ENCODE data around the gene TNIK. TPM values are rescaled to one million over a fixed set of nuclear protein-coding genes. Genes with fewer than 3 reads are reported as not detected.
A peak's percentile ranks its signal among the peaks of the same experiment; 100 is the strongest.

The TNIK gene
- total RNA-seq, 2 donors from 2014 or later: 28.6 to 43.8 TPM

DNA sequence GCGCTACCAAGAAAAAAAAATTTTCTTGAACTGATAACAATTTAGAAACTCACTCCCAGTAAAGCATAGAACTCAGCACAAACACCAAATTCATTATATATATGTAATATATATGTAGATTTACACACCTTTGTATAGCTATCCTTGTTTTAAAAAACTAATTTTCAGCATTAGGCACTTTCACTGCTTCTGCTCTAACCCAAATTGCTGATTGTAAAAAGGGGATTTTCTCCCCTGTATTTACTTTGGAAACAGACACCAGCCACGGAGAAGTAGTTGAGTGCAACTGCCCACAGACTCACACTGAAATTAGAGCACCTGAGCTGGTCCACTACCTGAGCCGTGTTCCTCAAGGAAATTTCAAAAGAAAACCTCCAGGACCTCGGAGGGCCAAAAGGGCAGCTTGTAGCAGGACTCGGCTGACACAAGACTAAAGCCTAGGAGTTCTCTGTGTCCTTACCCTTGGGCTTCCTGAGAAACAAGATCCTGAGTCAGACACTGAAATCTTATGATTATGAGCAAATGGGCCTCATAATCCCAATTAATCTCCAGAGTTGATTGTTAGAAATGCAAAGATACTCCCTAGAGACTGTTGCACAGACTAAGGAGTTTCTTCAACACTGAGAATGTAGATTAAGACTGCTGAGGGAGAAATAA is 106.0 kb downstream of the TNIK start:
- Mint-ChIP-seq H3K4me3 (peak overlapping the region; percentile 36), H3K9me3 (no peaks in the 10 kb centered on the region), H3K36me3 (ENCODE audit: low read depth) (no peaks in the 10 kb centered on the region), H3K27me3 (no peaks in the 10 kb centered on the region), H3K27ac (no peak overlapping the region), H3K4me1 (peaks cover 47% of the 10 kb centered on the region)
- no peak for ATAC-seq (replicated peaks)

DNA sequence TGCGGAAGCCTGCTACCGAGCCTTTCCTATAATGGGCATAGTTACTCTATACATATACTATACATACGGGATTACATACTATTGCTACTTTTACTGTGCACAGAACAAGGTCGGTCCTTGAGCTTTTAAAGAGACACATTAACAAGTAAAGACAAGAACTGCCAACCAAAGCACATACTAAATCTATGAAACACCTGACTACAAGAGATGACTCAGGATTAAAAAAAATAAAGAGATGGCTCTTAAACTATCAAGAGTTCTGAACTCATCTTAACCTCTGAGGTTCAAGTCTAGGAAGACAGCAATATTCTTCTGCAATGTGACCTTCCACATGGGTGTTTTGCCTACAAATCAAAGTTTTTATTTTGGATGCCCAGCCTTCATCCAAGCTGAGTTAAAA is 106.8 kb downstream of the TNIK start:
- Mint-ChIP-seq H3K9me3 (no peaks in the 10 kb centered on the region), H3K27ac (no peak overlapping the region), H3K36me3 (ENCODE audit: low read depth) (no peaks in the 10 kb centered on the region), H3K4me1 (peaks cover 42% of the 10 kb centered on the region), H3K4me3 (no peak overlapping the region), H3K27me3 (no peaks in the 10 kb centered on the region)
- no peak for ATAC-seq (replicated peaks)

DNA sequence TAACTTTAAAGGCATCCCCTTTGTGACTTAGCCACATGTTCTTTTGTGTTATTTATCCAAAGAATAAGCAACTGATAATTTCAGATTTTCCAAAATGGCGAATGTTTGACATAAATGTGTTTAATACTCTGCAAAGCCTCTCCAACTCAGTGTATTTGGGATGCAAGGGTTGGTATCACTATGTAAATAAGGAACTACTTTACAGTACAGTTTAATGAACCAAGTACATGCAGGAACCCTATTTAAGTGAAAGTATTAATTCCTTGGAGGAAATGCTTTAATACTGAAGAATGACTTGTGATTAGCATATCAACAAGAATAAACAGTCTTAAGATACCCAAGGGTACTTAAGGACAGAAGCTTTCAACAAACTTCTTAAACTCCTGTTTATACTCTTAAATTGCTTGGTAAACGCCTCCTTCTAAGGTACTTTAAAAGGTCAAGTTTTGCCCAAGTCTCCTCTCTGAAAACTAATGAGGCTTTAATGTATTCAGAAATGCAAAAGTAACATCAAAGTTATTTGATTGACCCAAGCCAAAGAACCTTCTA is 107.7 kb downstream of the TNIK start:
- H3K36me3 Mint-ChIP-seq (ENCODE audit: low read depth): no peaks in the 10 kb centered on the region
- no peaks in the 10 kb centered on the region for H3K27me3 Mint-ChIP-seq
- no peak for ATAC-seq (replicated peaks)

DNA sequence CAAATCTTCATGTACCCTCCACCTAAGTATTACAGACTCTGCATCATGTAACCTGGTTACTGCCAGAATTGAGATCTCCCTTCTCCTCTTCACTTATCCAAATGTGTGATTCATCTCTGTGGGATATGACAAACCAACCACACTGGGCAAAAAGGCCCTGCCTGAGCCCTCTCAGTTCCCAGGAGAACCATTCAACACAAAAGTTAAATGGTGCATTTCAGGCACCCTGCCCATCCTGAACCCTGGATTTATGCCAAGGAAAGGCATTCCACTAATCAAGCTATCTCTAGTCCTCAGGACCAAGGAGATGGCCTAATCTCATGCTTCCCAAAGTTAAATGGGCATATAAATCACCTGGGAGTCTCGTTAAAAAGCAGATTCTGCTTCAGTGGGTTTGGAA is 108.5 kb downstream of the TNIK start:
- peaks cover 44% of the 10 kb centered on the region for H3K4me1 Mint-ChIP-seq
- peak; percentile 82 for ATAC-seq (replicated peaks)
- H3K36me3 Mint-ChIP-seq (ENCODE audit: low read depth): peaks cover 4% of the 10 kb centered on the region
- no peaks in the 10 kb centered on the region for H3K27me3 Mint-ChIP-seq
- no peaks in the 10 kb centered on the region for H3K9me3 Mint-ChIP-seq
- H3K27ac Mint-ChIP-seq: peak overlapping the region; percentile 78
- H3K4me3 Mint-ChIP-seq: no peak overlapping the region

More for the DNA sequence above, 107.7 kb downstream of the TNIK start:
- Mint-ChIP-seq H3K9me3 (no peaks in the 10 kb centered on the region), H3K4me1 (peaks cover 39% of the 10 kb centered on the region), H3K27ac (no peak overlapping the region), H3K4me3 (no peak overlapping the region)

DNA sequence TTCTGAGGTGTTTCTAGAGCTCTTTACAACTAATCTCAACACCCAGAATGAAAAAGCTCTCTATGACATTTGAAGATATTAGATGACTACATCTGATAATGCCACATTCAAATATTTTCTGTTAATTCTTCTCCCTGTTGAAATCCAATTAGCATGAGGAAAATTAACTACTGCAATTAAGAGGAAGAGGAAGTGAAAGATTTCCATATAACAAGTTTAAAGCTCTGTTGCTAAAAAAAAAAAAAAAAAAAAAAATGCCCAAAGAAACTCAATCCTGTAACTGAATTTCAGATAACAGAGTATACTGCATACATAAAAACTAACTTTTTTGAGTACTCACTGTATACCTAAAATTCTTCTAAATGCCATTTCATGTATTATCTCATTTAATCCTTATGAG is 109.8 kb downstream of the TNIK start:
- Mint-ChIP-seq H3K9me3 (no peaks in the 10 kb centered on the region), H3K36me3 (ENCODE audit: low read depth) (peaks cover 14% of the 10 kb centered on the region), H3K27me3 (no peaks in the 10 kb centered on the region), H3K4me1 (peaks cover 43% of the 10 kb centered on the region), H3K4me3 (no peak overlapping the region), H3K27ac (no peak overlapping the region)
- ATAC-seq (replicated peaks): no peak

DNA sequence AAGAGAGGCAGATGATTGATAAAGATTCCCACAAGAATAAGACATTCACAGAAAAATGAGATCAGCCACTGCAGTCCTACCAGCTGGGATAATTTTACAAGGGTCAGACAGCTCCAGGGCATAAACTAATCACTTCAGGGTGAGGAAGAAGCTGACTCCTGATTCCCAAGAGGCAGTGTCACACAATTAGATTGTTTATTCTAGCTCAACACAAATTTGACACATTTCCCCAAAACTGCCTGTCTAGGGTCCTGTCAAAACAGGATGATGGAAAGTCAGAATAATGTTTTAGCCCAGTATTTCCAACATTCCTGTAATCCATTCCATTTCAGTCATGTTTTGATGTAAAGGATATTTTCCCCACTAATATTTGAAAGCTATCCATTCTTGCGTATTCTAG is 110.8 kb downstream of the TNIK start:
- peaks cover 38% of the 10 kb centered on the region for H3K4me1 Mint-ChIP-seq
- ATAC-seq (replicated peaks): no peak

DNA sequence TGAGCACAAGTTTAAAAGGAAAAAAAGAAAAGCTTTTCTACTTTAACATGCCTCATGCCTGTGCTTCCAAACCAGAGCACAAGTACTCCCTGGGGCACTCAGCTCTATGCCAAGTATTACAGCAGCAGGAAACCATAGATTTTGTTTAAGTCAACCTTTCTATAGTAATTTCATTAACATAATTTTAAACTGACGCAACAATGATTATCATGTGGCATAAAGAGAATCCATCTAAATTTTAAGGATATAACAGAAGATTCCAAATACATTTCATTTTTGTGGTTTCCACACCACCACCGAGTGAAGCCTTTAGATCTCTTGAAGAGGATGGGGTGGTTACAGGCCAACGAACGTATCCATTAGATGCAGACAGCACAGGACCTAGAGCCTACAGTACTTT is 112.1 kb downstream of the TNIK start:
- H3K27ac Mint-ChIP-seq: peak overlapping the region; percentile 36
- H3K36me3 Mint-ChIP-seq (ENCODE audit: low read depth): peaks cover 14% of the 10 kb centered on the region
- ATAC-seq (replicated peaks): no peak
- H3K4me3 Mint-ChIP-seq: peak overlapping the region; percentile 29
- H3K27me3 Mint-ChIP-seq: no peaks in the 10 kb centered on the region
- H3K9me3 Mint-ChIP-seq: peaks cover 3% of the 10 kb centered on the region
- peaks cover 46% of the 10 kb centered on the region for H3K4me1 Mint-ChIP-seq

More for the DNA sequence above, 110.8 kb downstream of the TNIK start:
- Mint-ChIP-seq H3K9me3 (peaks cover 3% of the 10 kb centered on the region), H3K27ac (no peak overlapping the region), H3K27me3 (no peaks in the 10 kb centered on the region), H3K4me3 (no peak overlapping the region), H3K36me3 (ENCODE audit: low read depth) (peaks cover 14% of the 10 kb centered on the region)

DNA sequence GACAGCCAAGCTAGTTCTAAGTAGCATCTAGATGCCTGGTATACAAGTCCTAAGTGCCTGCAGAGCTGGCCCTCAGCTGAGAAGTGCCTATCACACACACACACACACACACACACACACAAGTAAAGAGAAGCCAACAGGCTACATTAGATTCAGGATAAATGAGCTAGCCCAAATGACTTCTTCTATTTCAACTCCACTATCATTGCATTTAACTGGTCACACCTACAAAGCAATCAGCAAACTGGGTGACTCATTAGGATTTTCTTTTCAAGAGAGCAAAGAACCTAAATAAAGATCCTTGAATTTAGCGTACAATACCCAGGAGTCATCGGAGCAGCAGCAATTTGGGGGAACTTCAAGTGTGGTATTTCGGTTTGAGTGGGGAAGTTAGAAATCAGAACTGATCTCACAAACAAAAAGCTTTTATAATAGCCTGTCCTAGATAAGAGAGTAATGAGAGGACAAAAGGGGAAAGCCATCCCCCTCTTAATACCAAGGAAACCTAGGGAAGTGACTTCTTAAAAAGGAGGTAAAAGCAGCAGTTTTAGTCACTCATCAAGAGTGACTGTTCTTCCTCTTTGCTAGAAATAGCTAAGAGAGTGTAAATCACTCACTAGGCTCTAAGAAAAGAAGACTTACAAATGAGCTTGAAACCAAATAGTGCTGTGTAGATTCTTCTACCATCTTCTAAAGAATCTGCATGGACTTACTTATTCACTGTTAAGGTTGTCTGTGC is 112.7 kb downstream of the TNIK start:
- H3K27ac Mint-ChIP-seq: peak overlapping the region; percentile 36
- peaks cover 6% of the 10 kb centered on the region for H3K9me3 Mint-ChIP-seq
- peaks cover 14% of the 10 kb centered on the region for H3K36me3 Mint-ChIP-seq (ENCODE audit: low read depth)
- H3K27me3 Mint-ChIP-seq: no peaks in the 10 kb centered on the region
- H3K4me1 Mint-ChIP-seq: peaks cover 51% of the 10 kb centered on the region
- ATAC-seq (replicated peaks): peak; percentile 60
- H3K4me3 Mint-ChIP-seq: peak overlapping the region; percentile 29

DNA sequence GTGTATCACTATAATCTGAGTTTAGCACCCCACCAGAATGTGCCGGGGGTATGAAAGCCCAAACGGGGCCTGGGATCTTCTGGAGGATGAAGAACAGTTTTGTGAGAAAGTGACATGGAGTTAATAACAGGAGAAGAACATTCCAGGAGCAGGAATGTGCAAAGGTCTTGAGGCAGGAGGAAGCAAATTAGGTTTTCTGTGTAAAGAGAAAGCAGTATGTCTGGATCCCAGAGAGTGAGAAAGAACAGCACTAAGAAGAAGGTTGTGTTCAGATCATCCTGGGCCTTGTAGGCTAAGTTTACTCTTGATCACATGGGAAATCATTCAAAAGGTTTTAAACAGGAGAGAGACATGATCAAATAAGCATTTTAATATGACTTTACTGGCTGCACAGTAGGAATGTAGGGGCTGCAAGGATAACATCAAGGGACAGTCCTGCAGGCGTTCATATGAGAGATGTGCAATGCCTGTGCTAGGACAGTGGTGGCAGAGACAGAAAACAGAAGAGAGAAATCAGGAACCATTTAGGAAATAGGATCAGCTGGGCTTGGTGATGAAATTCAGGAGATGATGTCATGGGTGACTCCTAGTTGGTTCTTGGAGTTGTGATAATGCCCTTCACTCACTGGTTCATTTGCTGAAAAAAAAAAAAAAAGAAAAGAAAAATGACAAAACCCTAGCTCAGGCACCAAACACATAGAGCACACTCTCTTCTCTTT is 113.5 kb downstream of the TNIK start:
- Mint-ChIP-seq H3K27ac (no peak overlapping the region), H3K27me3 (no peaks in the 10 kb centered on the region), H3K4me3 (peak overlapping the region; percentile 29), H3K36me3 (ENCODE audit: low read depth) (peaks cover 14% of the 10 kb centered on the region), H3K9me3 (peaks cover 6% of the 10 kb centered on the region), H3K4me1 (peaks cover 49% of the 10 kb centered on the region)
- peak; percentile 0 for ATAC-seq (replicated peaks)

DNA sequence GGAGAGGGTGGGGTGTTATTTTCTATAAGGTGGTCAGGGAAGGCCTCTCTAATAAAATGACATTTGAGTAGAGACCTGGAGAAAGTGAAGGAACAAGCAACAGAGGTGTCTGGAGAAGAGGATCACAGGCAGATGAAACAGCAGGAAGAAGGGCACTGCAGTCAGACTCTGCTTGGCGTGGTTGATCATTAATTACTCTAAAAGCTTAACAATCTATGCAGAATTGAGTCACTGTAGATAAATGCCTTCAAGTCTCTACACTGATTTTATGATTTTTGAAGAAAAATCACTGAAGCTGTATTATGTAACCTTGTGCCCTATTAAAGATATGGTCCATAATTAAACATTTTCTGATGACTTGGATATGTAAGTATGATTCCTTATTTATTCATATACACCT is 114.2 kb downstream of the TNIK start:
- H3K27ac Mint-ChIP-seq: no peak overlapping the region
- H3K4me1 Mint-ChIP-seq: peaks cover 43% of the 10 kb centered on the region
- H3K9me3 Mint-ChIP-seq: peaks cover 6% of the 10 kb centered on the region
- no peaks in the 10 kb centered on the region for H3K27me3 Mint-ChIP-seq
- peaks cover 14% of the 10 kb centered on the region for H3K36me3 Mint-ChIP-seq (ENCODE audit: low read depth)
- H3K4me3 Mint-ChIP-seq: no peak overlapping the region
- ATAC-seq (replicated peaks): no peak

DNA sequence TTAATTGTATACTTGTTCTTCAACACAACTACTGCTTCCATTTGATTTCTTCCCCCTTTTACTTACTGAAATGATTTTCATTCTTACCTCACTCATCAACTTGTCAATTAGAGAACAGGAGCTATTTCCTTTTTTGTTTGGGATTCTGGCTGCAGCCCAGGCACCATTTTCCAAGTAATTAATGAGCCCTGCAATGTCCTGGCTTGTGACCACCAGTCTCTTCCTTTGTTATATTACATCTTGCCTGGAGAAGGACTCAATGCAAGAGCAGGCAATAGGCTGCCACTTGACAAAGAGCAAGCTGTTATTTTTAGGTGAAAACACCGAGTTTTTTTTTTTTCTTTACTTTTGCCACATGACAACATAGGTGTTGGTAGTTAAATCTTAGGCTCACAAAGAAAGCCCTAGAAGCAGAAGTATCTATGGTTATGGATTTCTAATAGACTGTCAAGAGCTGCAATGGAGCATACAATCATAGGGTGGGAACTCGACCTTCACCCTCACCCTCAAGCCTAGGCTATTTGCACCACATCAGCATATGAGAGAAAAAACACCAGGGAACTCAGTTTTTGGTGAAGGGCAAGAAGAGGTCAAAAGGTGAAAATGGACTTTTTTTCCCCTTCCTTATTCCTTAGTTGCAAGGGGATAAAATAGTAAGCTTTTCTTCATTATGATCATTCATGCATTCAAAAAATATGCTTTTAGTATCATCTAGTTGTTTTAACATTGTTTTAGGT is 114.9 kb downstream of the TNIK start:
- no peak for ATAC-seq (replicated peaks)
- H3K4me1 Mint-ChIP-seq: peaks cover 43% of the 10 kb centered on the region
- H3K27me3 Mint-ChIP-seq: no peaks in the 10 kb centered on the region

DNA sequence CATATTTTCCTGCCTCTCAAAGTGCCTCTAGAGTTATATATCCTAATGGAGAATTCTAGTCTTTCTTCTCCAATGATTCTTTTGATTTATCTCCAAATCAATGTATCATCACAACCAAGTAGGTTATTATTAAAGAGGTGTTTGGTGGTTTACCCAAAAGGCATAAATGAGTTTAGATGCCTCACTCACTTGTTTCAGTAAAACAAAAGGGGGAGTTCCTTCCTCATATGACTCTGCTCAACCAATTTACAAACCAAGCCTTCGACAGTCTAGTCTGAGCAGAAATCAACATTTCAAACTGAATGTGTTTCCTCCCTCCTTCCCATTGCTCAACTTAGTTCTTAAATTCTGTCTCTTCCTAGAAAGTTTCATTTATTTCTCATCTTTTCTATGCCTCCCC is 116.5 kb downstream of the TNIK start:
- no peaks in the 10 kb centered on the region for H3K27me3 Mint-ChIP-seq
- H3K4me3 Mint-ChIP-seq: no peak overlapping the region
- peaks cover 35% of the 10 kb centered on the region for H3K4me1 Mint-ChIP-seq
- H3K9me3 Mint-ChIP-seq: peaks cover 6% of the 10 kb centered on the region
- peak; percentile 41 for ATAC-seq (replicated peaks)
- peaks cover 14% of the 10 kb centered on the region for H3K36me3 Mint-ChIP-seq (ENCODE audit: low read depth)
- H3K27ac Mint-ChIP-seq: no peak overlapping the region

More for the DNA sequence above, 114.9 kb downstream of the TNIK start:
- H3K36me3 Mint-ChIP-seq (ENCODE audit: low read depth): peaks cover 14% of the 10 kb centered on the region
- H3K9me3 Mint-ChIP-seq: peaks cover 6% of the 10 kb centered on the region
- no peak overlapping the region for H3K27ac Mint-ChIP-seq
- no peak overlapping the region for H3K4me3 Mint-ChIP-seq

DNA sequence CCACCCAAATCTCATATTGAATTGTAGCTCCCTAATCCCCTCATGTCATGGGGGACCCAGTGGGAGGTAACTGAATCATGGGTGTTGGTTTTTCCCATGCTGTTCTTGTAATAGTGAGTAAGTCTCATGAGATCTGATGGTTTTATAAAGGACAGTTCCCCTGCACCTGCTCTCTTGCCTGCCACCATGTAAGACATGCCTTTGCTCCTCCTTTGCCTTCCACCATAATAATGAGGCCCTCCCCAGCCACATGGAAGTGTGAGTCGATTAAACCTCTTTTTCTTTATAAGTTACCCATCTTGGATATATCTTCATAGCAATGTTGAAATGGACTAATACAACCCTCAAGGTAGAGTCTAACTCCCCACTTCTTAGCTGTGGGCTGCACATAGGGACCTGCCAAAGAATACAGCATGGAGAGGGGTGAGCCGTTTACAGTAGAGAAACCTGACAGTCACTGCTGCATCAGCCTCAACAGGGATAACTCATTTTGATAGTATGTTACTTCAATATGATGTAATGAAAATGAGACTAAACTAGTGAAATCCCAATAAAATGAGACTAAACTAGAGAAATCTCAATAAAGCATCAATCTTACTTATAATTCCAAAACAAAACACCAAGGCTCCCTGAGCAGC is 117.3 kb downstream of the TNIK start:
- H3K27me3 Mint-ChIP-seq: no peaks in the 10 kb centered on the region
- H3K4me3 Mint-ChIP-seq: no peak overlapping the region
- no peak overlapping the region for H3K27ac Mint-ChIP-seq
- peaks cover 6% of the 10 kb centered on the region for H3K9me3 Mint-ChIP-seq
- ATAC-seq (replicated peaks): peak; percentile 47
- H3K36me3 Mint-ChIP-seq (ENCODE audit: low read depth): peaks cover 14% of the 10 kb centered on the region
- H3K4me1 Mint-ChIP-seq: peaks cover 35% of the 10 kb centered on the region

DNA sequence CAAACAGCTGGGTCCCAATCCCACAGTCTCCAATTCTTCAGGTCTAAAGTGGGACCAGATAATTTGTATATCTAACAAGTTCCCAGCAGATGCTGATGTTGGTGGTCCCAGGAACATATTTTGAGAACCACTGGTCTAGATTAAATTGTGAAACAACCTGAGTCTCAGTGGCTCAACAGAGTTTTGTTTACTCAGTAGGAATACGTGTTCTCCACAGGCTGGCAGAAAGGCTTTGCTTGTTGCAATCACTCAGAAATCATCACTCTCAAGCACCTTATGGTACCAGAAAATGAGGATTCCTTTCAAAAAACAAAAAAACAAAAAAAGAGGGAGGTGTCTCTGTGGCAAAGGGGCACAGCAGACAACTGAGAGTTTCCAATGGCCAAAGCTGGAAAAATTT is 118.0 kb downstream of the TNIK start:
- H3K36me3 Mint-ChIP-seq (ENCODE audit: low read depth): peaks cover 14% of the 10 kb centered on the region
- peaks cover 31% of the 10 kb centered on the region for H3K4me1 Mint-ChIP-seq

More for the DNA sequence above, 118.0 kb downstream of the TNIK start:
- no peak for ATAC-seq (replicated peaks)
- peaks cover 6% of the 10 kb centered on the region for H3K9me3 Mint-ChIP-seq
- H3K27me3 Mint-ChIP-seq: no peaks in the 10 kb centered on the region
- no peak overlapping the region for H3K4me3 Mint-ChIP-seq
- no peak overlapping the region for H3K27ac Mint-ChIP-seq

Data from activated T-helper 17 cell treated with anti-CD3 and anti-CD28 coated beads, Interleukin-2, amount 50 U/mL, for 72 hours (primary cell).